Trophoblast cell (in vitro differentiated cells and primary cell): Measurements from ENCODE around the gene DHRS1.

Experiments used
- DNase-seq, 2 donors: peaks; one replicate each; pipeline ENCODE4 v3.0.0-alpha.2; 2016
- H2AFZ ChIP-seq: 2 replicates; pipeline ENCODE4 v1.6.1; 2013; ENCODE audit warnings: low read length, moderate library complexity, mild to moderate bottlenecking; ENCODE audit not compliant: insufficient read depth, poor library complexity
- H2AK5ac ChIP-seq: 2 replicates; pipeline ENCODE4 v1.6.1; 2013; ENCODE audit warnings: mild to moderate bottlenecking, low read length
- H2BK120ac ChIP-seq: 2 replicates; pipeline ENCODE4 v1.6.1; 2013; ENCODE audit warnings: low read length, mild to moderate bottlenecking, moderate library complexity; ENCODE audit not compliant: insufficient read depth, poor library complexity
- H2BK12ac ChIP-seq: 2 replicates; pipeline ENCODE4 v1.6.1; 2013; ENCODE audit warnings: mild to moderate bottlenecking, low read length, moderate library complexity
- H2BK5ac ChIP-seq: 2 replicates; pipeline ENCODE4 v1.6.1; 2013; ENCODE audit warnings: low read length, low read depth, moderate library complexity, mild to moderate bottlenecking; ENCODE audit not compliant: poor library complexity
- H3K14ac ChIP-seq: 2 replicates; pipeline ENCODE4 v1.6.1; 2013; ENCODE audit warnings: mild to moderate bottlenecking, low read length
- H3K18ac ChIP-seq: 2 replicates; pipeline ENCODE4 v1.6.1; 2013; ENCODE audit warnings: mild to moderate bottlenecking, low read length
- H3K23ac ChIP-seq: 2 replicates; pipeline ENCODE4 v1.6.1; 2013; ENCODE audit warnings: low read length
- H3K27ac ChIP-seq: 2 replicates; pipeline ENCODE4 v1.5.1; 2013; ENCODE audit warnings: low read depth, mild to moderate bottlenecking, inconsistent platforms, low read length, moderate library complexity
- H3K27me3 ChIP-seq: 2 replicates; pipeline ENCODE4 v1.6.1; 2013; ENCODE audit warnings: inconsistent platforms, mild to moderate bottlenecking, low read length, moderate library complexity; ENCODE audit not compliant: insufficient read depth
- H3K36me3 ChIP-seq, 2 experiments: 1 replicate in 1 of 2; 2 replicates in 1 of 2; pipeline ENCODE4 v1.6.1; 2013; ENCODE audit warnings: low read length in 2 of 2, mild to moderate bottlenecking in 2 of 2, moderate library complexity in 1 of 2; ENCODE audit not compliant: insufficient read depth in 2 of 2, control insufficient read depth in 1 of 2
- H3K4ac ChIP-seq: 2 replicates; pipeline ENCODE4 v1.6.1; 2013; ENCODE audit warnings: low read depth, mild to moderate bottlenecking, low read length, moderate library complexity
- H3K4me1 ChIP-seq, 2 experiments: 1 replicate in 1 of 2; 2 replicates in 1 of 2; pipeline ENCODE4 v1.6.1; 2013; ENCODE audit warnings: low read length in 2 of 2, mild to moderate bottlenecking in 2 of 2, moderate library complexity in 1 of 2; ENCODE audit not compliant: insufficient read depth in 2 of 2, control insufficient read depth in 1 of 2
- H3K4me2 ChIP-seq: 2 replicates; pipeline ENCODE4 v1.6.1; 2013; ENCODE audit warnings: inconsistent platforms, mild to moderate bottlenecking, low read length, moderate library complexity
- H3K4me3 ChIP-seq: 2 replicates; pipeline ENCODE4 v1.5.1; 2013; ENCODE audit warnings: mild to moderate bottlenecking, low read depth, low read length, inconsistent platforms
- H3K79me1 ChIP-seq: one replicate; pipeline ENCODE4 v1.6.1; 2013; ENCODE audit warnings: low read length
- H3K79me2 ChIP-seq: 2 replicates; pipeline ENCODE4 v1.6.1; 2013; ENCODE audit warnings: low read length, mild to moderate bottlenecking; ENCODE audit not compliant: control insufficient read depth, insufficient read depth, poor library complexity
- H3K9ac ChIP-seq: 2 replicates; pipeline ENCODE4 v1.6.1; 2013; ENCODE audit warnings: mild to moderate bottlenecking, low read length
- H3K9me3 ChIP-seq: 2 replicates; pipeline ENCODE4 v1.6.1; 2013; ENCODE audit warnings: low read depth, mild to moderate bottlenecking, control low read depth, inconsistent platforms, low read length; ENCODE audit not compliant: insufficient read depth
- H4K12ac ChIP-seq: 2 replicates; pipeline ENCODE4 v1.6.1; 2013; ENCODE audit warnings: low read depth, mild to moderate bottlenecking, low read length, moderate library complexity
- H4K8ac ChIP-seq: 2 replicates; pipeline ENCODE4 v1.6.1; 2013; ENCODE audit warnings: low read depth, mild to moderate bottlenecking, low read length, moderate library complexity
- H4K91ac ChIP-seq: one replicate; pipeline ENCODE4 v1.6.1; 2013; ENCODE audit warnings: low read depth, mild to moderate bottlenecking, low read length, moderate library complexity
- WGBS: extraction: QIAGEN DNeasy Blood & Tissue Kit; methylation state at CpG from one replicate; pipeline ENCODE4 v1.1.7; 2013; ENCODE audit warnings: missing lambda C conversion rate; ENCODE audit not compliant: insufficient read length, insufficient coverage; ENCODE audit errors: extremely low coverage; 5-methylcytosine and 5-hydroxymethylcytosine counted together

The DHRS1 gene

DNA sequence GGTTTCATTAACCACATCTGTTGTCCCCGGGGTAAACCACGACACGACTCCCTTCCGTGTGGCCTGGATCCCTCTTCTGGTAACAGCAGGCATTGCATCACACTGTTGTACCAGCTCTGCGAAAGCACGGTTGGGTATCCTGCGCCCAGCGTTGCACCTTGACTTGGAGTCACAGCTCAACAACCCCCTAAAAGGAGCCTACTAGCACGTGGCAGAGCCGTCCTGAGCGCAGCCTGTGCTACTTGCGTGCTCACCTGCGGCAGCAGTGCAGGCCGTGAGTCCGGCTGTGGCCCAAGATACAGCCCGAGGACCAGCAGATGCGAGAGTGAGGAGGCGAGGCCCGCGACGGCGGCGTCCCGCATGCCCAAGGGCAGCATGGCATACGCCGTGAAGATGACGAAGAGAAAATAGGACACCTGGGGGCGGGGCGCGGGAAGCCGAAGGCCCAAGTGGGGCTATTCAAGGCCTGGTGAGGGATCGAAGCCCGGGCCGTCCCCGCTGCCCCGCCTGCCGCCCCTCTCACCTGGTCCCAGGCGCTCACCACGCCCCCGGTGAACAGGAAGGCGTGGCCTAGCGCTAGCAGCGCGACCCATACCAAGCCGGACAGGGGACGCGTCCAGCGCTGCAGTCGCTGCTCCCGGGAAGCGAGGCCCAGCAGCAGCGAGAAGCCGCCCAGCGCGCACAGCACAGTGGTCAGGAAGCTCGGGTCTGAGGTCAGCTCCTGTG lies 32.9 kb upstream of the DHRS1 start:
- Histone ChIP-seq H2BK12ac (no peak overlapping the region), H2BK120ac (no peak overlapping the region), H4K8ac (peak overlapping the region; percentile 20), H3K36me3 (no peaks in the 10 kb centered on the region), H3K4ac (no peak overlapping the region), H3K4me2 (peak overlapping the region; percentile 59), H2AFZ (peak overlapping the region; percentile 75), H3K4me3 (peak overlapping the region; percentile 51), H3K23ac (no peak overlapping the region), H3K79me2 (peaks cover 3% of the 10 kb centered on the region), H3K14ac (no peak overlapping the region), H4K12ac (peak overlapping the region; percentile 36), H3K9ac (no peak overlapping the region), H4K91ac (no peak overlapping the region), H3K9me3 (peaks cover 2% of the 10 kb centered on the region), H3K27me3 (peaks cover 10% of the 10 kb centered on the region), H3K4me1 (peaks cover 24 to 26% of the 10 kb centered on the region in 2 experiments), H3K18ac (no peak overlapping the region), H3K79me1 (peaks cover 4% of the 10 kb centered on the region), H2AK5ac (no peak overlapping the region), H2BK5ac (no peak overlapping the region), H3K27ac (no peak overlapping the region)
- DNase-seq = peak; percentile 64 to 80
- WGBS = no CpG with 5 or more reads among the region's 56 CpGs

DNA sequence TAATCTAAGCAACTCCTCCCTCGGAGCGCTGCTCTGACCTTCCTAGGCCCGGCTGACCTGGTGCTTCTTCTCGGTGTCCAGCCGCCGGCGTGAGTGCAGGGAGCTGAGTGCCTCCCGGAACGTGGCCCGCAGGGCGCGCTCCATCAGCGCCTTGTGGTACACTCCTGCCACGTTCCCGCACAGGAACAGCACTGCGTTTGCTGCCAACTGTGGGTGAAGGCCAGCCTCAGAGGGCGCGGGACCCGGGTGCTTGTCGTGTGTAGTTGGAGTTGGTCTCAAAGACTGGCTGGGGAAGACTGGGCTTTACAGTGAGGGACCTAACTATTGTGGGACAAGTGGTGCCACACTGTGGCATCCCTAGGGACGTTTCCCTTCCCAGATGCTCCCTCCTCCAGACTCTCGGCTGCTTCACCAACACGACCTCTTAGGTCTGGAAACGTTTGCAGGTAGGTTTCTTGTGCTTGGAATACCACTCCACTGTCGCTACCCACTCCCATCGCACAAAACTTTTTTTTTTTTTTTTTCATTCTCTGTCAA lies 32.2 kb upstream of the DHRS1 start:
- H3K4me1 ChIP-seq = peaks cover 24 to 26% of the 10 kb centered on the region in 2 experiments
- no peak overlapping the region for H2BK12ac ChIP-seq
- H3K79me2 ChIP-seq = peaks cover 3% of the 10 kb centered on the region
- no peak overlapping the region for H3K23ac ChIP-seq
- no peak overlapping the region for H2BK5ac ChIP-seq
- H2AFZ ChIP-seq = no peak overlapping the region
- H3K27me3 ChIP-seq = peaks cover 10% of the 10 kb centered on the region
- H4K12ac ChIP-seq = no peak overlapping the region
- no peak overlapping the region for H2BK120ac ChIP-seq
- H3K4me2 ChIP-seq = no peak overlapping the region
- no peak overlapping the region for H3K14ac ChIP-seq
- no peak overlapping the region for H3K18ac ChIP-seq
- no peak overlapping the region for H3K4me3 ChIP-seq
- peaks cover 4% of the 10 kb centered on the region for H3K79me1 ChIP-seq
- DNase-seq = no peak
- no CpG with 5 or more reads among the region's 26 CpGs for WGBS
- H3K9me3 ChIP-seq = peaks cover 2% of the 10 kb centered on the region
- no peak overlapping the region for H3K4ac ChIP-seq
- H3K36me3 ChIP-seq = no peaks in the 10 kb centered on the region
- no peak overlapping the region for H4K8ac ChIP-seq
- H2AK5ac ChIP-seq = no peak overlapping the region
- H4K91ac ChIP-seq = no peak overlapping the region
- no peak overlapping the region for H3K9ac ChIP-seq
- H3K27ac ChIP-seq = no peak overlapping the region

DNA sequence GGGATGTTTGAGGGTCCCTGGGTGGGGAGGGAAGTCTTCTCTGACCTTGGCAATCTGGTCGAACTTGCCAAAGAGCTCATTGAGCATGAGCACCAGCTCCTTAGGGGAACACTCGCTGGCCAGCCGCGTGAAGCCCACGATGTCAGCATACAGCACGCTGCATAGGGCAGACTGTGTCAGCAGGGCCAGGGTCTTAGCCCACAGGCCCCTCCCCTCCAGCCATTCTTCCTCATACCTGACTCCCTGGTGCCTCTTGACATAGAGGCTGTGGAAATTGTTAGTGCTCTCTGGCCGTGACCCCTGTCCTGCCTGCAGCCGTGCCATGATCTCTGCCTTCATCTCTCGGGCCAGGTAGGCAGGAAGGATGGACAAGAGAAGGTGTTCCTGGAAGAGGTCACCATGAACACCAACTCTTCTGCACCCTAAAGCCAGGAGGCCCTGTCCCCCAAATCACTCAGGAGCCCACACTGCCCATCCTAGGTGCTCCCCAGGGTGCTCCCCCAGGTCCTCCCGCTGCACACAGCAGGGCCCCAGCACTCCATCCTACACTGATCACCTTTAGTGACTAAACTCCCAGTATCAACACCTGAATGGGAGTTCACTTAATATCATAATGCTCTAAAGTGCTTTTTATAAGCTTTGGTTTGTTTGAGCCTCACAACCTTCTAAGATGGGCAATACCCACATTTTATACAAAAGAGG lies 31.5 kb upstream of the DHRS1 start:
- Histone ChIP-seq H3K9me3 (peaks cover 2% of the 10 kb centered on the region), H2BK5ac (no peak overlapping the region), H4K12ac (no peak overlapping the region), H2BK120ac (no peak overlapping the region), H3K14ac (no peak overlapping the region), H3K18ac (no peak overlapping the region), H3K4me2 (no peak overlapping the region), H2AK5ac (no peak overlapping the region), H4K91ac (no peak overlapping the region), H2BK12ac (no peak overlapping the region), H3K79me2 (peaks cover 3% of the 10 kb centered on the region), H3K9ac (no peak overlapping the region), H3K4me1 (peaks cover 23 to 26% of the 10 kb centered on the region in 2 experiments), H3K4ac (no peak overlapping the region), H3K4me3 (no peak overlapping the region), H3K23ac (no peak overlapping the region), H2AFZ (no peak overlapping the region), H4K8ac (no peak overlapping the region), H3K27me3 (peaks cover 10% of the 10 kb centered on the region), H3K27ac (no peak overlapping the region), H3K36me3 (no peaks in the 10 kb centered on the region), H3K79me1 (peaks cover 4% of the 10 kb centered on the region)
- DNase-seq = no peak
- no CpG with 5 or more reads among the region's 10 CpGs for WGBS

DNA sequence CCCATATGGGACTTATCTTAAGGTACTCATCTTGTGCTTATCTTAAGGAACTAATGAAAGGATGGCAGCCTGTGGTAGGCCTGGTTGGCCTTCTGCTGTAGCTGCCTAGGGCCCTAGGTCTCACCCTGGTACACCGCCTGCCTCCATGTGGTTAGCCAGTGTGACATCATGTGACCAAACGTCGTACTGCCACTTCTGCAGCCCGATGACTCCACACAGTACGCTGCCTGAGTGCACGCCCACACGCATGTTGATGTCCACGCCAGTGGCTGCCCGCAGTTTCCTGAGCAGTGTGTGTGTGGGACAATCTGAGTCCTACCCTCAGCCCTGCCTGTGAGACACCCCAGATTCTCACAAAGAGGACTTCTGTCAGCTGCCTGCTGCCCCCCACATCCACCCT lies 30.2 kb upstream of the DHRS1 start:
- no peaks in the 10 kb centered on the region for H3K36me3 ChIP-seq
- no peak overlapping the region for H4K8ac ChIP-seq
- H3K23ac ChIP-seq = no peak overlapping the region
- no peak overlapping the region for H4K91ac ChIP-seq
- no peak overlapping the region for H4K12ac ChIP-seq
- no peak overlapping the region for H2AFZ ChIP-seq
- H3K4ac ChIP-seq = no peak overlapping the region
- peaks cover 2% of the 10 kb centered on the region for H3K79me2 ChIP-seq
- peaks cover 10 to 14% of the 10 kb centered on the region in 2 experiments for H3K4me1 ChIP-seq
- no peak overlapping the region for H2AK5ac ChIP-seq
- no peak overlapping the region for H2BK5ac ChIP-seq
- H3K14ac ChIP-seq = no peak overlapping the region
- WGBS = no CpG with 5 or more reads among the region's 9 CpGs
- peak in 1 of 2 donors; percentile 29 for DNase-seq
- H3K18ac ChIP-seq = no peak overlapping the region
- peaks cover 2% of the 10 kb centered on the region for H3K9me3 ChIP-seq
- H2BK12ac ChIP-seq = no peak overlapping the region
- peaks cover 7% of the 10 kb centered on the region for H3K27me3 ChIP-seq
- no peak overlapping the region for H3K4me3 ChIP-seq
- peaks cover 3% of the 10 kb centered on the region for H3K79me1 ChIP-seq
- H2BK120ac ChIP-seq = no peak overlapping the region
- no peak overlapping the region for H3K27ac ChIP-seq
- no peak overlapping the region for H3K9ac ChIP-seq
- H3K4me2 ChIP-seq = no peak overlapping the region
